ENCODE results near the gene P2RX7.
"Not testable (repeated sequence)": the region's sequence is repeated elsewhere in the genome, so short reads cannot be mapped to it uniquely, and the experiment has no call there.

P2RX7 gene

DNA sequence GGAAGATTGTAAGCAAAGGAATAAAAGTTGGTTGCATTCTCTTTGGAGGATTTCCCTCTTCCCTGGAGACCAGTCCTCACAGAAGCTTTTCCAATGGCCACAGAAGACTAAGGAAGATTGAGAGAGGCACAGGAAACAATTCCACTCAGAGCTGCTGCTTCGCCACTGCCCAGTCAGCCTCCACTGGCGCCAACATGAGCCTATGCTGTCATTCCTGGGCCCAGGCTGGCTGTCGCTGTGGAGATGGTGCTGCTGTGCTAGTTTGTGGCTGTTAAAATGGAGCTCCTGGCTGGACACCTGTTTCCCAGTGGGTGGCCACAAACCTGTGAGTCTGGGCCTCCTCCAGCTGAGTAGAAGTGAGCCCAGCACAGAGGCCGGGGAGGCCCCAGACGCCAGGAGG is 6.6 kb downstream of the P2RX7 start:
- H3K9me3 ChIP-seq, result no peaks in the 10 kb centered on the region
- H3K4me3 ChIP-seq (ENCODE audit: low read depth in 1 of 2, low read length in 1 of 2), result no peak overlapping the region
- peaks cover 8 to 9% of the 10 kb centered on the region in 2 experiments for H3K4me1 ChIP-seq (ENCODE audit: control insufficient read depth in 1 of 2, insufficient read depth in 1 of 2, low read depth in 1 of 2, low read length in 1 of 2)
- H3K27me3 ChIP-seq, result no peaks in the 10 kb centered on the region
- H3K27ac ChIP-seq, result no peak overlapping the region
- TF ChIP-seq, protein P1, sequence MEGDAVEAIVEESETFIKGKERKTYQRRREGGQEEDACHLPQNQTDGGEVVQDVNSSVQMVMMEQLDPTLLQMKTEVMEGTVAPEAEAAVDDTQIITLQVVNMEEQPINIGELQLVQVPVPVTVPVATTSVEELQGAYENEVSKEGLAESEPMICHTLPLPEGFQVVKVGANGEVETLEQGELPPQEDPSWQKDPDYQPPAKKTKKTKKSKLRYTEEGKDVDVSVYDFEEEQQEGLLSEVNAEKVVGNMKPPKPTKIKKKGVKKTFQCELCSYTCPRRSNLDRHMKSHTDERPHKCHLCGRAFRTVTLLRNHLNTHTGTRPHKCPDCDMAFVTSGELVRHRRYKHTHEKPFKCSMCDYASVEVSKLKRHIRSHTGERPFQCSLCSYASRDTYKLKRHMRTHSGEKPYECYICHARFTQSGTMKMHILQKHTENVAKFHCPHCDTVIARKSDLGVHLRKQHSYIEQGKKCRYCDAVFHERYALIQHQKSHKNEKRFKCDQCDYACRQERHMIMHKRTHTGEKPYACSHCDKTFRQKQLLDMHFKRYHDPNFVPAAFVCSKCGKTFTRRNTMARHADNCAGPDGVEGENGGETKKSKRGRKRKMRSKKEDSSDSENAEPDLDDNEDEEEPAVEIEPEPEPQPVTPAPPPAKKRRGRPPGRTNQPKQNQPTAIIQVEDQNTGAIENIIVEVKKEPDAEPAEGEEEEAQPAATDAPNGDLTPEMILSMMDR (IDR thresholded peaks at IDR 0.05), result no peak
- H3K36me3 ChIP-seq, result no peaks in the 10 kb centered on the region

DNA sequence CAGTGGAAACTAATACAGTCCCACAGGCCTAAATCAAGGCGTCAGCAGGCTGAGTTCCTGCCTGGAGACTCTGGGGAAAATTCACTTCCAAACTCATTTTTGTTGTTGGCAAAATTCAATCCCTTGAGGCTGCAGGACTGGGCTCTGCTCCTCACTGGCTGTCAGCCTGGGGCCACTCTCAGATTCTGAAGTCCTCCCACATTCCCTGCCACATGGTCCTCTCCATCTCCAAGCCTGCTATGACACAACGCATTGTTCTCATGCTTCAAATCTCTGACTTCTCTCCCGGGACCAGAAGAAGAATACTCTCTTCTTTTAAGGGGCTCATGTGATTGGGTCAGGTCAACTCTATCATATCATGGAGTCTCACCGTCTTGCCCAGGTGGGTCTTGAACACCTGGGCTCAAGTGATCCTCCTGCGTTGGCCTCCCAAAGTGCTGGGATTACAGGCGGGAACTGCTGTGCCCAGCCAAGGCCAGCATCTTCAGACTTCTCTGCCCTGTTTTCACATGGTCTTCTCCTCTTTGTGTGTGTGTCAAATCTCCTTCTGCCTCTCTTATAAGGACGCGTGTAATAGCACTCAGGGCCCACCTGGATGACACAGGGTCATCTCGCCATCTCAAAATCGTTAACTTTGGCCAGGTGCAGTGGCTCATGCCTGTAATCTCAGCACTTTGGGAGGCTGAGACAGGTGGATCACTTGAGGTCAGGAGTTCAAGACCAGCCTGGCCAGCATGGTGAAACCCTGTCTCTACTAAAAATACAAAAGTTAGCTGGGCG is 9.7 kb downstream of the P2RX7 start:
- H3K4me3 ChIP-seq (ENCODE audit: low read depth in 1 of 2, low read length in 1 of 2), result no peak overlapping the region
- no peak overlapping the region for H3K27ac ChIP-seq

DNA sequence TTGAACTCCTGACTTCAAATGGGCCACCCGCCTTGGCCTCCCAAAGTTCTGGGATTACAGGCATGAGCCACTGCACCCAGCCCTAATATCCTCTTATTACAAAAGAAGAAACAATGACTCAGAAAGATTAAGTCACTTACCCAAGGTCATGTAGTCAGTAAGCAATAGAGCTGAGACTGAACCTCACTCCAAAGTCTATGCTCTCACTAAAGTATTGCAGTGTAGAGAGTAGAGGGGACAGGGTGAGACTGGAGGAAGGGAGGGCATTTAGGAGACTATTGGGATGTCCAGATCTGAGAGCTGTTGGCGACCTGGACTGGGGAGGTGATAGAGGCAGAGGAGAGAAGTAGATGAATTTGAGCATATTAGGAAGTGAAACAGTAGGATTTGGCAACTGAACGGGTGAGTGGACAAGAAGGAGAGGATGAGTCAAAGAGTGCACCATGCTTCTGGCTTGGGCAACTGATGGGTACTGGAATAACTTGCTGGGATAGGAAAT is 11.8 kb downstream of the P2RX7 start:
- TF ChIP-seq, protein P1 (IDR thresholded peaks at IDR 0.05), result no peak
- Histone ChIP-seq H3K36me3 (no peaks in the 10 kb centered on the region), H3K4me1 (ENCODE audit: control insufficient read depth in 1 of 2, insufficient read depth in 1 of 2, low read depth in 1 of 2, low read length in 1 of 2) (peaks cover 19 to 22% of the 10 kb centered on the region in 2 experiments), H3K27me3 (no peaks in the 10 kb centered on the region), H3K4me3 (ENCODE audit: low read depth in 1 of 2, low read length in 1 of 2) (no peak overlapping the region), H3K27ac (peak overlapping the region; percentile 60), H3K9me3 (no peaks in the 10 kb centered on the region)

More for the DNA sequence above, 9.7 kb downstream of the P2RX7 start:
- TF ChIP-seq, protein P1 (IDR thresholded peaks at IDR 0.05), result no peak
- Histone ChIP-seq H3K27me3 (no peaks in the 10 kb centered on the region), H3K36me3 (no peaks in the 10 kb centered on the region), H3K4me1 (ENCODE audit: control insufficient read depth in 1 of 2, insufficient read depth in 1 of 2, low read depth in 1 of 2, low read length in 1 of 2) (peaks cover 19 to 22% of the 10 kb centered on the region in 2 experiments), H3K9me3 (no peaks in the 10 kb centered on the region)

DNA sequence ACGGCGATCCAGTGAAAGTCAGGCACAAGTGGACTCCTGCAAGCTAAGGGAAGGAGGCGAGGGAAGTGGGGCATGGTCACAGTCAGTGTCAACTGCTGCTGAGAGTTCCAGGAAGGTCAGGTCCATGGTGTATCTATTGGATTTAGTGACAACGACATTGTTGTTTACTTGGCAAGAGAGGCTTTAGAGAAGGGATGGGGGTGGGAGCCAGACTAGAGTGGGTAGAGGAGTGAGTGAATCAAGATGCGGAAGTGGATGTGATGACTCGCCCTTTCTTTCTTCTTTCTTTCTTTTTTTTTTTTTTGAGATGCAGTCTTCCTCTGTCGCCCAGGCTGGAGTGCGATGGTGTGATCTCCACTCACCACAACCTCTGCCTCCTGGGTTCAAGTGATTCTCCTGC is 12.5 kb downstream of the P2RX7 start:
- H3K27me3 ChIP-seq, result no peaks in the 10 kb centered on the region
- TF ChIP-seq, protein P1 (IDR thresholded peaks at IDR 0.05), result no peak
- H3K4me1 ChIP-seq (ENCODE audit: control insufficient read depth in 1 of 2, insufficient read depth in 1 of 2, low read depth in 1 of 2, low read length in 1 of 2), result peaks cover 19 to 22% of the 10 kb centered on the region in 2 experiments
- H3K27ac ChIP-seq, result peak overlapping the region; percentile 60
- H3K9me3 ChIP-seq, result no peaks in the 10 kb centered on the region
- no peaks in the 10 kb centered on the region for H3K36me3 ChIP-seq
- H3K4me3 ChIP-seq (ENCODE audit: low read depth in 1 of 2, low read length in 1 of 2), result no peak overlapping the region

DNA sequence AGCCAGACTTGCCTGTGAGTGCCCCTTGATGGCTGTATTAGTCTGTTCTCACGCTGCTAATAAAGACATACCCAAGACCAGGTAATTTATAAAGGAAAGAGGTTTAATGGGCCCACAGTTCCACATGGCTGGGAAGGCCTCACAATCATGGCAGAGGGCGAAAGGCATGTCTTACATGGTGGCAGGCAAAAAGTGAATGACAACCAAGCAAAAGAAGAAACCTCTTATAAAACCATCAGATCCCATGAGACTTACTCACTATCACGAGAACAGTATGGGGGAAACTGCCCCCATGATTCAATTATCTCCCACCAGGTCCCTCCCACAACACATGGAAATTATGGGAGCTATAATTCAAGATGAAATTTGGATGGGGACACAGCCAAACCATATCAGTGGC is 16.6 kb downstream of the P2RX7 start:
- H3K4me3 ChIP-seq (ENCODE audit: low read depth in 1 of 2, low read length in 1 of 2); H3K27me3 ChIP-seq; H3K9me3 ChIP-seq; H3K36me3 ChIP-seq; H3K27ac ChIP-seq: not testable (repeated sequence)
- H3K4me1 ChIP-seq (ENCODE audit: control insufficient read depth in 1 of 2, insufficient read depth in 1 of 2, low read depth in 1 of 2, low read length in 1 of 2), result peaks cover 11 to 13% of the 10 kb centered on the region in 2 experiments

DNA sequence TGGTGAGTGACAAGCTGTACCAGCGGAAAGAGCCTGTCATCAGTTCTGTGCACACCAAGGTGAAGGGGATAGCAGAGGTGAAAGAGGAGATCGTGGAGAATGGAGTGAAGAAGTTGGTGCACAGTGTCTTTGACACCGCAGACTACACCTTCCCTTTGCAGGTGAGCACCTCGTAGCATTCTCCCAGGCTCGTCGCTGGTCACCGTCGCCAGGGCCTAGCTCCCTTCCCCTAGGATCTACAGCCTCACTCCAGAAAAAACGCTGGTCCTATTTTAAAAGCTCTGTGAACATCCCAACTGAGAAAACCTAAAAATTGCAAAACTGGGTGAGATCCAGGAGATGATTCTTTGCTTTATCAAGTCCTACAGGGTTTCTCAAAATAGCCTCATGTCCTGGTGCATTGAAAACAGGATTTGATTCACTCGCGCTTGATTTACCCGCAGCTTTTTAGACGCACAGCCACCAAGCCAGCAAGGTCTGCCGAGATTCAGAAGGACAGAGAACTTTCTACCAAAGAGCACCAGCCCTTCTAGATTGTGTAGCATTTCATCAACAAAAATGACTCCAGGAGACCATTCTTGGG is 22.2 kb downstream of the P2RX7 start:
- Histone ChIP-seq H3K4me3 (ENCODE audit: low read depth in 1 of 2, low read length in 1 of 2) (no peak overlapping the region), H3K27ac (no peak overlapping the region), H3K4me1 (ENCODE audit: control insufficient read depth in 1 of 2, insufficient read depth in 1 of 2, low read depth in 1 of 2, low read length in 1 of 2) (no peaks in the 10 kb centered on the region), H3K27me3 (no peaks in the 10 kb centered on the region), H3K36me3 (no peaks in the 10 kb centered on the region), H3K9me3 (no peaks in the 10 kb centered on the region)
- TF ChIP-seq, protein P1 (IDR thresholded peaks at IDR 0.05), result no peak
